HG03460 (cell line): ENCODE measurements around the gene GPR137C.

Experiments used
- ATAC-seq: cut with Tn5 transposase; IDR thresholded peaks from one replicate; pipeline ENCODE4 v1.9.1; 2021; ENCODE audit not compliant: unreplicated experiment

Gene GPR137C

DNA sequence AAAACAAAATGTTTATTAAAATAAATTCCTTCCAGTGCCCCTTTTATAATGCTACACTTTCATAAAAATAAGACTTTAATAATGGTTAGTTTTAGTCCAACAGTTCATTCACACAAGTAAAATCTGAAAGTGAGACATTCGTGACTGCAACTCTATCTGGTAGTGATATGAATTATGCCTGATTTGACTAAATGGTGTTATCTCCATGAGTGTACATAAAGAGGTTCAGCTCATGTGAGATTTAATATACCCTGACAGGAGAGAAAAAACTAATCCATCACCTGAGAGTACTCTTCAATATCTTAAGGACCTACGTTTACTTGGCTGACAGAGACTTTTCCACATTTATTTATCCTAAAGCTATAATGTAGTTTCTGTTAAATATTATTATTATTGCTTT is 108.7 kb downstream of the GPR137C start:
- no peak for ATAC-seq

DNA sequence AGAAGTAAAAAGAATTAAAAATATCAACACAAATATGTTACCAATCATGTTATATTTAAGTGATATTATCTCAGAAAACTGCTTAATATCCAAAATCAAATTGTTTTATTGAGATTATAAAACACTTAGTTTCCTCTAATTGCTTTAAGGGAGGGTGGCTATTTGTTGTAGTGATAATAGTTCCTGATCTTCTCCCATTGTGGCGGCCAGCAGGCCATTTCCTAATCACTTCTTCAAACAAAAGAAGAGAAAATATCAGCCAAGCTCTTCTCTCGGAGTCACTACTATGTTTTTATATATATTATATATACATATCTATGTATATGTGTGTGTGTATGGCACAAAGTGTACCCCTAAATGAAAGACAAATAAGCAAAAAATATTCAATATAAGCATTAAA is 111.2 kb downstream of the GPR137C start:
- no peak for ATAC-seq

DNA sequence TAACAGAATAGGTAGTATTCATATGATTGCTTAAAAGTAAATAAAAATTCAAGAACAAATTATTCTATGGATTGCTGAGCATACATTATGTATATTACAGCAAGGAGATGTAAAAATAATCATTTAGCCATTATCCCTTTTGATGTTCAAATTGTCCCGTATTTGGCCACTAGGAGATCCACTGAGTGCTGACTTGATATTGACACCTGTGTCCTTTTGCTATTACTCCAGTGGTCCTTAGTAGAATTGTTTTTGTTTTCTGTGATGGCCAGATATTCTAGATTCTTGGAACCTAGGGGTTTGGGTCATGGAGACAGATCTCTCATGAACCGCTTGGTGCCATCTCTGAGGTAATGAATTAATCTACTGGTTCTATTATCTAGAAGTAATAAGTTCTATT is 126.0 kb downstream of the GPR137C start:
- no peak for ATAC-seq

DNA sequence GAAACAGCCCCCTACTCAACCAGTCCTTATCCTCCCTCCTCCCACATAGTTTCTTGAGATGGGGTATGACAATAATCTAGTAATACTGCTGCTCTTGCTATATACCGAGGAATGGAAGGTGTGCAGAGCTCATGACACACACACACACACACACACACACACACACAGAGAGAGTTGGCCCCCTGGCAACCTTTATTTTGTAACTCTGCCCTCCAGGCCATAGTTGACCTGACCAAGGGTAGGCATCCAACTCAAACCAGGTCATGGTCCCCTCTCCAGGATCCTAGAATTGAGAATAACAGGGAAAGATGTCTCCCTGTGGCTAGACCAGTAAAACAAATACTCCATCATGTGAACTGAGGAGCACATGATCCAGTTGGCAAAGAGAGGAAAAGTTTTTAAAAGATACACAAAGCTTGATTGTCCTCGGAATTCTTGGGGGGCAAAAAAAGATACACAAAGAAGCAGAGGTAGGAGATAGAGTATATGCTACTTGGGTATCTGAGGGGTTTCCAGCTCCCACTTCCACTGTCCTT is 131.4 kb downstream of the GPR137C start:
- ATAC-seq, result no peak

DNA sequence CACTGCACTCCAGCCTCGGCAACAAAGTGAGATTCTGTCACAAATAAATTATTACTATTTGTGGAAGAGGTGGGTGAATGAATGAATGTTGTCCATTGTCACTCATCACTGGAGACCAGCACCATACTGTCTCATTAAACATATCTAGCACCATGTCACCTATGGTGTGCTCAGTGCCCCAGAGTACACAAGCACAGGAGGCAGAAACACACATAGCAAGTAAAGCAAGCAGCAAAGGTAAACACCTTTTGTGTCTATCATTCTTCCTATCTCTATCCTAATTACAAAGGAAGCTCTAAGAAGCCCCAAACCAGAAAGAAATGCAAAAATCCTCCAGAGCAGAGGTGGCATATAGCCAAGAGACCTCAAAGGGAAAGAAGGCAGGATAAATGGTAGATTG is 133.5 kb downstream of the GPR137C start:
- no peak for ATAC-seq
